Esophagus squamous epithelium (tissue), 4 donors: ENCODE results near the gene ATRAID.

Experiments
- CTCF ChIP-seq, 6 experiments: fragments of 450-650 bp in 4 of 6; fragments of 200-600 bp in 2 of 6; sonication (generic) in 2 of 6; IDR thresholded peaks; one replicate each; pipeline ENCODE4 v1.5.1; 2016 to 2019; ENCODE audit warnings: antibody characterized with exemption in 6 of 6, mild to moderate bottlenecking in 4 of 6, moderate library complexity in 4 of 6
- POLR2A ChIP-seq, 4 donors: fragments of 450-650 bp; IDR thresholded peaks; one replicate each; pipeline ENCODE4 v1.6.1; 2017; ENCODE audit warnings: antibody characterized with exemption in 4 of 4, mild to moderate bottlenecking in 4 of 4, moderate library complexity in 3 of 4

- TF ChIP-seq CTCF (IDR thresholded peaks at IDR 0.05) (no peak), POLR2A (IDR thresholded peaks at IDR 0.05) (no peak)
These were observed 10.6 kb downstream of the ATRAID start for GRCh38 chr2:27222407-27222806.
